Measurements from ENCODE around the gene ICA1. TPM values are rescaled to one million over a fixed set of nuclear protein-coding genes. Genes with fewer than 3 reads are reported as not detected.

ICA1 gene
- polyA plus RNA-seq, 1 donor (not counting 4 experiments of a cell fraction or from before 2014, with no cell fraction given), result 1.9 TPM

- Histone ChIP-seq H3K27me3 (ENCODE audit: control insufficient read depth, extremely low read depth, insufficient read depth, low read length) (no peaks in the 10 kb centered on the region), H2AFZ (ENCODE audit: control insufficient read depth, low read length) (no peak overlapping the region), H3K4me2 (ENCODE audit: control insufficient read depth, extremely low read depth, insufficient read depth, low read depth, low read length) (no peak overlapping the region), H3K9ac (ENCODE audit: control insufficient read depth, extremely low read depth, insufficient read depth, low read length) (no peak overlapping the region), H4K20me1 (ENCODE audit: control insufficient read depth, extremely low read depth, insufficient read depth, low read length) (no peaks in the 10 kb centered on the region), H3K4me1 (ENCODE audit: control insufficient read depth, extremely low read depth, insufficient read depth, low read length) (no peaks in the 10 kb centered on the region), H3K27ac (ENCODE audit: control insufficient read depth, insufficient read depth, low read length) (no peak overlapping the region), H3K36me3 (ENCODE audit: control insufficient read depth in 2 of 2, extremely low read depth in 1 of 2, insufficient read depth in 2 of 2, low read length in 2 of 2) (no peaks in the 10 kb centered on the region), H3K4me3 (ENCODE audit: control insufficient read depth in 2 of 3, extremely low read depth in 1 of 3, insufficient read depth in 2 of 3, low read depth in 1 of 3, low read length in 3 of 3) (no peak overlapping the region), H3K9me1 (ENCODE audit: control insufficient read depth, extremely low read depth, insufficient read depth, low read length) (no peaks in the 10 kb centered on the region), H3K9me3 (ENCODE audit: control insufficient read depth, low read depth, low read length) (no peaks in the 10 kb centered on the region), H3K79me2 (ENCODE audit: control insufficient read depth, insufficient read depth, low read length) (no peaks in the 10 kb centered on the region)
- dilution Hi-C loops (cut with MboI; ENCODE audit: extremely low pct_ligation_motif_present, low sequenced_read_pairs), result no loop called here
- FAIRE-seq, result no peak
- no peak for DNase-seq (ENCODE audit: low read depth, low spot score)
- no peak for TF ChIP-seq CTCF (optimal IDR thresholded peaks at IDR 0.05 in 1 of 3, IDR thresholded peaks at IDR 0.05 in 1 of 3, conservative IDR thresholded peaks at IDR 0.05 in 1 of 3; ENCODE audit: extremely low read depth in 1 of 3, insufficient read depth in 2 of 3, low read length in 3 of 3)
- no peak for TF ChIP-seq EZH2 (IDR thresholded peaks at IDR 0.05; ENCODE audit: low read length)
Measured at GRCh38 chr7:8113184-8113583, 148.8 kb downstream of the ICA1 start.

- dilution Hi-C loops (cut with MboI; ENCODE audit: extremely low pct_ligation_motif_present, low sequenced_read_pairs), result no loop called here
- Histone ChIP-seq H3K9me1 (ENCODE audit: control insufficient read depth, extremely low read depth, insufficient read depth, low read length) (no peaks in the 10 kb centered on the region), H3K4me1 (ENCODE audit: control insufficient read depth, extremely low read depth, insufficient read depth, low read length) (no peaks in the 10 kb centered on the region), H3K27ac (ENCODE audit: control insufficient read depth, insufficient read depth, low read length) (no peak overlapping the region), H3K79me2 (ENCODE audit: control insufficient read depth, insufficient read depth, low read length) (no peaks in the 10 kb centered on the region), H3K4me3 (ENCODE audit: control insufficient read depth in 2 of 3, extremely low read depth in 1 of 3, insufficient read depth in 2 of 3, low read depth in 1 of 3, low read length in 3 of 3) (no peak overlapping the region), H3K9me3 (ENCODE audit: control insufficient read depth, low read depth, low read length) (no peaks in the 10 kb centered on the region), H2AFZ (ENCODE audit: control insufficient read depth, low read length) (no peak overlapping the region), H3K9ac (ENCODE audit: control insufficient read depth, extremely low read depth, insufficient read depth, low read length) (no peak overlapping the region), H3K27me3 (ENCODE audit: control insufficient read depth, extremely low read depth, insufficient read depth, low read length) (no peaks in the 10 kb centered on the region), H3K4me2 (ENCODE audit: control insufficient read depth, extremely low read depth, insufficient read depth, low read depth, low read length) (no peak overlapping the region), H3K36me3 (ENCODE audit: control insufficient read depth in 2 of 2, extremely low read depth in 1 of 2, insufficient read depth in 2 of 2, low read length in 2 of 2) (no peaks in the 10 kb centered on the region), H4K20me1 (ENCODE audit: control insufficient read depth, extremely low read depth, insufficient read depth, low read length) (no peaks in the 10 kb centered on the region)
- no peak for TF ChIP-seq CTCF (optimal IDR thresholded peaks at IDR 0.05 in 1 of 3, IDR thresholded peaks at IDR 0.05 in 1 of 3, conservative IDR thresholded peaks at IDR 0.05 in 1 of 3; ENCODE audit: extremely low read depth in 1 of 3, insufficient read depth in 2 of 3, low read length in 3 of 3)
- TF ChIP-seq EZH2 (IDR thresholded peaks at IDR 0.05; ENCODE audit: low read length), result no peak
- no peak for FAIRE-seq
- no peak for DNase-seq (ENCODE audit: low read depth, low spot score)
Measured at GRCh38 chr7:8112685-8113084, 149.3 kb downstream of the ICA1 start.

Data from keratinocyte (primary cell).